ENCODE results near the gene SLC37A3.

- TF ChIP-seq CTCF (IDR thresholded peaks at IDR 0.05; ENCODE audit: low read length) (no peak), EZH2 (IDR thresholded peaks at IDR 0.05; ENCODE audit: borderline replicate concordance, low read length) (no peak)
Observed at GRCh38 chr7:140447841-140448240, 49.5 kb upstream of the SLC37A3 start.
